HG03378 (cell line): Measurements from ENCODE around the gene KLF15.

ENCODE experiments used
- ATAC-seq: cut with Tn5 transposase; IDR thresholded peaks from one replicate; pipeline ENCODE4 v1.9.1; 2021; ENCODE audit warnings: mild to moderate bottlenecking, moderate library complexity; ENCODE audit not compliant: unreplicated experiment

KLF15 gene

DNA sequence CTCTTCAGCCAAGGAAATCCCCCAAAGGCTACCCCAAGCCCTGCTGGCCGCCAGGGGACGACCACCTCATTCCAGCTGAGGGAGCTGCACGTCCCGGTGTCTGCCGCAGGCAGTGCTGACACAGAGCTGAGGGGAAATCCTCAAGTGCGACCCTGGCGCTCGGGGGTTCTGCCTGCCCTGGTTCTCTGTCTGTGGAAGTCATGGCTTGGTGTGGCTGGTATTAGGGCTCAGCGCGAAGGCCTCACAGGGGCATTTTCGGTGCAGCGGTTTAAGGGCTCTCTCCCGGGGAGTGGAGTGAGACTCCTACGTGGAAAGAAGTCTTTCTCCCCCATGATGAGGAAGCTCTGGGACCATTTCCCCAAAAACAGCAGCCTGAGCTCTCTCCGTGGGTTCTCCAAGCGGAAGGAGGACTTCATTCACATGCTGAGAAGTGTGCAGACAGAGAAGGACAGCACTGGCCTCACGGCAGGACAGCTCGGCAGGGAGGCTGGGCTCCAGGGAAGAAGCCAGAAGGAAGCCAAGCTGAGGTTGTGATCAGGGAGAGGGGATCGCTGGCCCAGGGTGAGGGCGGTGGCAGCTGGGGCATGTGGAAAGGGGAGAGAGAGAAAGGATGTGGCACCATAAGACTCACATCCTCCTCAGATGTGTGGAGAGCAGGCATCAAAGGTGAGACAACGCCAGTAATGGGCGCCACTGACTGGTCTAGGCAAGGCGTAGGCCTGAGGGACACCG, 48.6 kb downstream of the KLF15 start:
- ATAC-seq = no peak

DNA sequence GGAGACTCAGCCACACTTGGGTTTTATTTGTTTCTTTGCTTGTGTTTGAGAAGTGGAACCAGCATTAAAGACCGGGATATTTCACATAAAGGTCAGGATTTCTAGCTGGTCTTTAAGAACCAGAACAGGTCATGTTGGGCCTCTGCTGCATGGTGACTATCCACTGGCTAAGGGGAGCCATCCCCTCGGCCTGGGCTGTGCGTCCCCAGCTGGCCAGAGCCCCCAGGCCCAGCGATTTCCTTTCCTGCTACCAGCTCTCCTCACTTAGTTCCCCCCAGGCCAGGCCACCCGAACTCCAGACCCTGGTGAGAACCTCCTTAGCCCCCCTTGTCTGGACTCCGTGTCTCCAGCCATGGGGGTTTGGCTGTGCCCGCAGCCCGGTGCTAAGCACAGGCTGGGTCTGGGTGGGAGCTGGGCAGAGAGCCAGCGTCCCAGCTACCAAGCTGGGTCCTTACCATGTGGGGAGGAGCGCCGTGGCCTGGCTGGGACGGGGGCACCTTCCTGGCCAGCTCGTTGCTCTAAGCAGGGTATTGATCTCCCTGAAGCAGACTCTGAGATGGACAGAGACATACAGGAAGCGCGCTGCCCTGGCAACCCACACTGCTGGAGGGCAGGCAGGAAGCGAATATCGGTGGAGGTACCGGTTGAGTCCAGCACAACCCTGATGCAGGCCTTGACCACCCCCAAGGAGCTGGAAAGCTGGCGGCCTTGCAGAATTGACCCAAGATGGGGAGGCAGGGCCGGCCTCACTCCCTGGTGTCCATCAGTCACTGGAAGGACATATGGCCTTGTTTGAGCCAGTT, 49.4 kb downstream of the KLF15 start:
- ATAC-seq = no peak

DNA sequence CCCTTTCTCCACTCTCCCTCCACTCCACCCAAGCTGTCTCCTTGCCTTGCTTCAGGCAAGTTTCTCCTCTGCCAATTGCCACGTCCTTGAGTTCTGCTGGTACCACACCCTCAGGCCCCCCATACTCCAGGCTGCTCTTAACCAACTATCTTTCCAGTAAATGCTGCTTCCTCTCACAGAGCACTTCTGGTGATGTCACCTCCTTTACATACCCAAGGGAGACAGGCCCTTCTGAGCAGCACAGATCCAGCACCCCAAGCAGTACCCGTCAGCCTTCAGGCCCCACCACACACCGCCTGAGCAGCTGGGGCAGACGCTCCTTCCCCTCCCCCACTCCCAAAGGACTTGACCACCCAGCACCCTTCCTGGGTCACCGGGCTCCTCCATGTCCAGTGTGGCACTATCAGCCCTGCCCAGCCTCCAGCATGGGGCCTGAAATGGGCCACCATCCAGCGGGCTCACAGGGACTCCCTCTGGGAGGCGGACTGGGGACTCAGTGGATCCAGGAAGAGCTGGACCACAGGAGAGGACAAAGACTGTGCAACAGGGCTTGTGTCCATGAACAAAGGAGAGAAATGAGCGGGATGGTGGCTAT, 50.2 kb downstream of the KLF15 start:
- no peak for ATAC-seq

DNA sequence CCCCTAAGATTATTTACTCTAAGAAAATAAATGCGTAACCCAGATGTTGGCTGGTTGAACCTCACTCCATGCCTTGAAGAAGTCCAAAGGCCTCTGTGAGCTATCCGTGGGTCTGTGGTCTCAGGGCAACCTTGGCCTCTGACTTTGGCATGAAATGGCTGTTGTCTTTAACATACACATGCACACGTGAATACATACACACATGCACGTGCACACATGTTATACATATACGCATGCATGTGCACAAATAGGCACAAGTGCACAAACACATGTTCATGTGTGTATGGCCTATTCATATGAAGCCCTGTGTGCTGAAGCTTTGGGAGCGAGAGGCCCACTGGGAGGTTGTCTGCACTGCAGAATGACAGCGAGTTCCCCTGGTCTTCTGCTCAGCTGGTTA, 50.8 kb downstream of the KLF15 start:
- ATAC-seq = no peak

DNA sequence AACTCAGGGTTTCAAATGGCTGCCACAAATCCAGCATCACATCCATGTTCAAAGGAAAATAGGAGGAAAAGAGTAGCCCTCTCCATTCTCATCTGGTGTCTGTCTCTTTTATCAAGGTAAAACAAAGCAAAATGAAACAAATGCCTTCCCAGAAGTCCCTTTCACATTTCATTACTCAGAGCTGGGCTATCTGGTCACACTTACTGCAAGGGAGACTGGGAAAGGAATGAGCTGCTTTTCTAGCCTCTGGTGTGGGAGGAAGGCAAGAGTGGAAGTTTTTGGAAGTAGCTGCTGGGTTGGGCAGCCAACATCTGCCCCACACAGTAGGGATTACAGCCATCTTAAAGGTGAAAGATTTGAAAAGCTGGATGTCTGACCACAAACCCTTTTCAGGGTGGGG, 51.8 kb downstream of the KLF15 start:
- ATAC-seq = no peak

DNA sequence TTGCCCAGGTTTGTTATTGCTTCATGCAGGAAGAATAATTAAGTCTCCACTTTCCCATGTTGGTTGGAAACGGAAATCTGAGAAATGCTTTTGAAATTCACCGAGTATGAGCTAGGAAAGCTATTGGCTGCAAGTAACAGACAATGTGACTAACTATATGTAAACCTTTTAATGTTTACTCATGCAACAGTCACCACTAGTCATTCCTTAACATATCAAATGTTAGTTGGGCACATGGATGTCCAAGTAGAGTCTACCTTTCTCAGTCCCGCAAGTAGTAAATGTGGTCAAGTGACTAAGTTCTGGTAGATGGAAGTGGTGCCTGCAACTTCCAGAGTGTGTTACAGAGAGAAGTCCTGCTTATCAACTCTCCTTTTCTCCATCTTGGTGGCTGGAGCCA, 52.5 kb downstream of the KLF15 start:
- no peak for ATAC-seq

DNA sequence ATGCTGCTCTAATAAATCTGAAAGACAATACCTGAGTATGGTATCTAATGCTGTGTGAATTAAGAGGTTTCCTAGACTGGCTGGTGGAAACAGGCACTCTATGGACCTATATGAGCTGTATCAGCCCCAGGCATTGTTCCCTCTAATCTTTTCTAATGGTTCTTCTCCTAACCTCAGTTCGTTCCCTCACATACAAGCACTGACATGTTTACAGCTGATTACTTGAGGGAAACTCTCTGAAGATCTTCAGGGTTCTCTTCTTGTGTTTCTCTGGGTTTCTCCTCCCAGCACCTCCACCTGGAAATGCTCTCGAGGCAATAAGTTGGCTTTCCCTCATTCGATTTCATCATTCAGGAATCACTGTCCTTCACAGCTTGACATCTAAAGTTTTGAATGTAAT, 52.9 kb downstream of the KLF15 start:
- no peak for ATAC-seq

DNA sequence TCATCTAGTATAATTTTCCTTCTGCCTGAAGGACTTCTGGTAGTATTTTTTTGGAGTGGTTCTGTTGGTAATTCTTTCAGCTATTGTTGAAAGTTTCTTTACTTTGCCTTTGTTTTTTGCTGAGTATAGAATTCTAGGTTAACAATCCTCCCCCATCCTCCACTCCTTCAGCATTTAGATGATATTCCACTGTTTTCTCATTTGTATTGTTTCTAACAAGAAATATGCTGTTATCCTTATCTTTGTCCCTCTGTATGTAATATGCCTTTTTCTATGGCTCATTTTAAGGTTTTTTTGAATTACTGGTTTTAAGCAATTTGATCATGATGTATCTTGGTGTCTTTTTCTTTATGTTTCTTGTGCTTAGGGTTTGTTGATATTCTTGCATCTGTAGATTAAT, 53.9 kb downstream of the KLF15 start:
- no peak for ATAC-seq

DNA sequence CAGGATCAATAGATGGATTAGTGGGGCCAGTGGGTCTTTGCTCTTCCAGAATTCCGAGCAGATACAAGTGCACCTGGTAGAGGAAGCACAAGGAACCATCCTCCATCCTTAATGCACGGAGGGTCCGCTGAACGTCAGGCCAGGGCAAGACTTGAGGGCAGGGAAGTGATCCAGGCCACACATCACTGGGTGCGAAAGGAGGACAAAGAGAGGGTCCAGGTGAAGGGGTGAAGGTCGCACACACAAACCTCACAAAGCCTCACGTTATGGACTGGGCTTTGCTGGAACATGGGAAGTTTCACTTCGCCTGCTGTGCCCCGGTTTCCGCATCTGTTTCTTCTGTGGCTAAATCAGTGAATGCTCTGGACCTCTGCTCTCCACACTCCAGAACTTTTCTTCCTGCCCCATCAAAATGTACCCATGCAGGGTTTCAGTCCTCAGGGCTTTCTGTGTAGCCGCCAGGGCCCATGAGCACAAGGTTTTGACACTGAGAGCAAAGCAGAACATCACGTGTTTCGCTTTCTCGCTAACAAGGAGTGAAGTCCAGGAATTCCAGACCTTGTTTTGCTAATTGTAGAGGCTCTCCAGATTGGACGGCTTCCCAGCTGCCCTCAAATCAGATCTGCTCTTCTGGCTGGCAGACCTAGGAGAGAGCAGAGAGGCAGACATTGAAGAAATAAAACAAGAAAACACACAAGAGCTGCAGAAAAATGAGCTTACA, 56.3 kb downstream of the KLF15 start:
- no peak for ATAC-seq

DNA sequence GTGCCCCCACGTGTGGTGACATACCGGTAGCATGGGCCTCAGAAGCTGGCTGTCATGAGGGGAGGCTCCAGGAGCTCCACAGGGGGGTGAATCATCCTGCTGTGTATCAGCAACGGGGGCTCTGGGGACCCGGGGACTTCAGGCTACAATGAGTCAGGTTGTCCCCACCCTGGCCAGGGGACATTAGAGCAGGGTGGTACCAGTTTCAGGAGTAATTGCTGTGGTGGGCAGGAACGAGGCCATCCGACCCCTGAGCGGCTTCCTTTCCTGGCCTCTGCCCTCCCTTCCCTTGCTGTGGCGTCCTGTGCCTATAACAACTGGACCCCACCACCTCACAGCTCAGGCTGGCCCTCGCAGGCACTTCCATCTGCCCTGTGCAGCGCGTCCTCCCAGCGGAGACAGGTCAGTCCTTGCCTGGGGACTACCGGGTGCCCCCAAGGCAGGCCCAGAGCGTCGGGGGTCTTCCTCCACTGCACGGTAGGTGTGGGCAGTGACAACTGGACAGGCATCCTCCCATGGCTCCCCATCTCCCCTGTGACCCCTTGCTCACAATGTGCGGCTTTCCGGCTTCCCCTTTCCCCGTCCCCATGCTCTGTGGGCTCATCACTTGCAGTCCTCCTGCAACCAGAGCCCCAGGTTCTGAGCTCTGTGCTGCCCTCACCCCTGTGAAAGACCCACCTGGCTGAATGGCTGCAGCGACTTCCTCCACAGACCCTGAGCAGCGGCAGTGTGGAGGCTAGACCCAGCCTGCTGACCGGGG, 57.0 kb downstream of the KLF15 start:
- no peak for ATAC-seq

DNA sequence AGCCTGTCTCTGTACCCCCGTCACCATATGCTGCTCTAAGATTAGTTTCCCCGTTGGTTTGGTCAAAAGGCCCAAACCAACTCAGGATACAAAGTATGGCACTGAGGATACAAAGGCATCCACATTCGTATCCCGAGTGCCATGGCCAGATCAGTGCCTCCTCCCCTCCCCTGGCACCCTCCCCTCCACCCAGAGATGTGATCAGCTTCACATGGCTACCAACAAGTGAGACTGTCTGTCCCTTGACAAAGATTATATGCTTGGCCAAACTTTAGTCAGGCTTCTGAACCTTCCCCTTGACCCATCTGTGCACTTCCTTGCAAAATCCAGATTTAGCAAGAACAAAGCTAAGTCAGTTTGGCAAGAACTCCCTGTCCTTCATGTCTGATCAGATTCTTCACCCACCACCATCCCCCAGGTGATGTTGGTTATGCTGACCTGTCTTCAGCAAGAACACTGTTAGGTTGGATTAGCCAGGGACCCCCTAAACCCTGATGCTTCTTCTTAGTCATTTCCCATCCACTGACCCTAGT, 61.7 kb downstream of the KLF15 start:
- no peak for ATAC-seq

DNA sequence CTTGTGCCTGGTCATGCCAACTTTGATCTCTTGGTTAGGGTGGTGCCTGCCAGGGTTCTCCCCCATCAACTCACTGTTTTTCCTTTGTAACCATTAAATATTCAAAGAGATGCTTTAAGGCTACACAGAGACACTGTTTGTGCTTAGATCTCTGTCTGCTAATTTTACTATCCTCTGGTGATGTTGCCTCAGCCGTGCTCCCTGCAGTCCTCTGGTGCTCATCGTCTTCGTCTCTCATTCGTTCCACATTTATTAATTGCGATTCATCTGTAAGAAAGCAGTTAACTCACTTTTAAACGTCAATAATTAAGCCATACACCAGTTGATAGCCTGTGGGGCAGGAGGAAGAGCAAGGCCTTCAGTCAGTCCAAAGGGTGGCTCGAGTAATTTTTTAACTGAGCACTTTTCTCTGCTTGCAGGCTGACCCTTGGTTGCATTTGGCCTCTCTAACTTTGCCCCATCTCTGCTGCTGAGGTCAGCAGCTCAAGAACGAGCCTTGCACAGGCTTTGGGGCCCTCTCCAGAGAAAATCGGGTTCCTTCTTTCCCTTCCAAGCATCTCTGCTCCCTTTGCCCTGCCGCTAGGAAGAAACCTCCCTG, 62.9 kb downstream of the KLF15 start:
- no peak for ATAC-seq

DNA sequence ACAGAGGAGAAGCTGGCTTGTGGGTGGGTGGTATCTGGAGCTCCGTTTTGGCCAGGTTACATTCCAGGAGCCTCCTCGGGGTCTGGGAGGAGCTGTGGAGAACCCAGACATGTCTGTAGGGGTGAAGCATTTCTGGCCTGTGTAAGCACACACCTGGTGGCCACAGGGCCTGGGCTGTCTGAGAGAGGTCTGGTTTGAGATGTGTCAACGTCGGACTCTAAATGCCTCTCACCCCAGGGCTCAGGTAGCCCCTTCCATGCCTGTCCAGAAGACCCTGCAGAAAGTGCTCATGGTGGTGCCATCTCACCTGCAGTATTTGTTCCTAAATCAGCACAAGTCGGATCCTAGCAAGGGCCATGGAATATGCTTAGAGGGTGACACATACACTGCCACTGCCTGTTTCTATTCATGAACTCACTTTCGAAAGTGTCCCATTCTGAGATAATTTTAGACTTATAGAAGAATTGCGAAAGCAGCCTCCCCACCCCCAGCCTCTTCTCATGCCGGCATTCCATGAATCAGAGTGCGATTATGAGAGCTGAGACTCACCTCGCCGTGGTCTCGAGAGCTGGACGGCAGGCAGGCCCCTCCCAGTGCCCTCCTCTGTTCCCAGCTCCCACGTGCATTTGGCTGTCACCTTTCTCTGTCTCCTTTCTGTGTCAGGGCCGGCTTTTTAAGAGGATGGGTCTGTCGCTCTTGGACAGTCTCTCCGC, 63.7 kb downstream of the KLF15 start:
- ATAC-seq = no peak
